ELF-1 (cell line): ENCODE measurements around the gene TTLL8.

Experiments
- DNase-seq: peaks from one replicate; pipeline ENCODE4 v3.0.0-alpha.2; 2016; ENCODE audit warnings: low read depth, low spot score

The TTLL8 gene

GRCh38 chr22:50083462-50084079 is 25.5 kb upstream of the TTLL8 start:
- DNase-seq, result peak; percentile 34

GRCh38 chr22:50082961-50083461 is 24.9 kb upstream of the TTLL8 start:
- peak; percentile 51 for DNase-seq

GRCh38 chr22:50082197-50082715 is 24.2 kb upstream of the TTLL8 start:
- DNase-seq, result no peak

- no peak for DNase-seq
Observed at GRCh38 chr22:50081426-50082196, 23.5 kb upstream of the TTLL8 start.

GRCh38 chr22:50080077-50080465 is 22.0 kb upstream of the TTLL8 start:
- DNase-seq, result no peak

- no peak for DNase-seq
Observed at GRCh38 chr22:50078761-50079160, 20.7 kb upstream of the TTLL8 start.

GRCh38 chr22:50078246-50078645 is 20.1 kb upstream of the TTLL8 start:
- no peak for DNase-seq

- no peak for DNase-seq
Observed at GRCh38 chr22:50076646-50077535, 18.8 kb upstream of the TTLL8 start.

GRCh38 chr22:50074551-50075530 is 16.7 kb upstream of the TTLL8 start:
- peak; percentile 58 for DNase-seq

GRCh38 chr22:50074056-50074455 is 16.0 kb upstream of the TTLL8 start:
- DNase-seq, result no peak

- DNase-seq, result no peak
Observed at GRCh38 chr22:50072714-50073538, 14.8 kb upstream of the TTLL8 start.

- no peak for DNase-seq
Observed at GRCh38 chr22:50072167-50072555, 14.1 kb upstream of the TTLL8 start.

- DNase-seq, result no peak
Observed at GRCh38 chr22:50071432-50072166, 13.5 kb upstream of the TTLL8 start.

- no peak for DNase-seq
Observed at GRCh38 chr22:50070366-50070765, 12.3 kb upstream of the TTLL8 start.

GRCh38 chr22:50068096-50068495 is 10.0 kb upstream of the TTLL8 start:
- DNase-seq, result no peak

- DNase-seq, result no peak
Observed at GRCh38 chr22:50067244-50067643, 9.1 kb upstream of the TTLL8 start.

GRCh38 chr22:50064453-50064852 is 6.4 kb upstream of the TTLL8 start:
- DNase-seq, result no peak

GRCh38 chr22:50063589-50064393 is 5.7 kb upstream of the TTLL8 start:
- DNase-seq, result no peak
